KMS-11 (cell line): Measurements from ENCODE around the gene ASPG.

ENCODE experiments used
- H2AFZ ChIP-seq: fragments of 200-600 bp; sonication (generic); 2 replicates; pipeline ENCODE4 v1.6.1; 2016; ENCODE audit warnings: antibody characterized with exemption, mixed run types, low read depth
- H3K27ac ChIP-seq: fragments of 200-600 bp; sonication (generic); 2 replicates; pipeline ENCODE4 v1.6.1; 2016; ENCODE audit warnings: mild to moderate bottlenecking, mixed run types
- H3K27me3 ChIP-seq: fragments of 200-600 bp; sonication (generic); 2 replicates; pipeline ENCODE4 v1.6.1; 2017; ENCODE audit warnings: mild to moderate bottlenecking, low read depth, mixed run types, moderate library complexity; ENCODE audit not compliant: insufficient read depth
- H3K36me3 ChIP-seq: fragments of 200-600 bp; sonication (generic); 2 replicates; pipeline ENCODE4 v1.6.1; 2017; ENCODE audit warnings: mild to moderate bottlenecking, mixed run types; ENCODE audit not compliant: insufficient read depth
- H3K4me1 ChIP-seq: fragments of 200-600 bp; sonication (generic); 2 replicates; pipeline ENCODE4 v1.6.1; 2016; ENCODE audit warnings: mild to moderate bottlenecking, low read depth, mixed run types; ENCODE audit not compliant: poor library complexity, severe bottlenecking
- H3K4me2 ChIP-seq: fragments of 200-600 bp; sonication (generic); 2 replicates; pipeline ENCODE4 v1.7.0; 2016; ENCODE audit warnings: mild to moderate bottlenecking, mixed run types
- H3K4me3 ChIP-seq: fragments of 200-600 bp; sonication (generic); IDR thresholded peaks from 2 replicates; pipeline ENCODE4 v1.6.1; 2017; ENCODE audit warnings: low read depth, low read length, mixed read lengths; ENCODE audit not compliant: insufficient read depth
- H3K79me2 ChIP-seq: fragments of 200-600 bp; sonication (generic); 2 replicates; pipeline ENCODE4 v1.6.1; 2016; ENCODE audit warnings: low read depth, mixed run types; ENCODE audit not compliant: insufficient read depth
- H3K9ac ChIP-seq: fragments of 200-600 bp; sonication (generic); 2 replicates; pipeline ENCODE4 v1.6.1; 2016; ENCODE audit warnings: mild to moderate bottlenecking, mixed run types
- H4K20me1 ChIP-seq: fragments of 200-600 bp; sonication (generic); 2 replicates; pipeline ENCODE4 v1.6.1; 2016; ENCODE audit warnings: mild to moderate bottlenecking, mixed run types; ENCODE audit not compliant: insufficient read depth
- CTCF ChIP-seq: fragments of 200-600 bp; sonication (generic); conservative IDR thresholded peaks from 2 replicates; pipeline ENCODE4 v1.6.1; 2017; ENCODE audit warnings: low read depth, mild to moderate bottlenecking, antibody characterized with exemption, low read length, moderate library complexity, mixed read lengths

The ASPG gene

GRCh38 chr14:104091927-104092771 is 6.6 kb downstream of the ASPG start:
- no peak overlapping the region for H3K4me3 ChIP-seq

GRCh38 chr14:104092931-104093365 is 7.4 kb downstream of the ASPG start:
- H3K27ac ChIP-seq = no peak overlapping the region
- H3K4me2 ChIP-seq = no peak overlapping the region
- no peak overlapping the region for H3K9ac ChIP-seq
- H3K4me3 ChIP-seq = no peak overlapping the region
- H2AFZ ChIP-seq = no peak overlapping the region
- H3K36me3 ChIP-seq = no peaks in the 10 kb centered on the region
- no peaks in the 10 kb centered on the region for H3K4me1 ChIP-seq
- peaks cover 10% of the 10 kb centered on the region; the same call in 1 of the 2 replicates for H3K27me3 ChIP-seq
- no peaks in the 10 kb centered on the region for H3K79me2 ChIP-seq
- no peak for TF ChIP-seq CTCF
- no peaks in the 10 kb centered on the region for H4K20me1 ChIP-seq

More at GRCh38 chr14:104091927-104092771, 6.6 kb downstream of the ASPG start:
- Histone ChIP-seq H2AFZ (no peak overlapping the region), H3K4me1 (no peaks in the 10 kb centered on the region), H3K79me2 (no peaks in the 10 kb centered on the region), H3K9ac (no peak overlapping the region), H3K36me3 (no peaks in the 10 kb centered on the region), H3K4me2 (no peak overlapping the region), H3K27me3 (peaks cover 8% of the 10 kb centered on the region; the same call in 1 of the 2 replicates), H4K20me1 (no peaks in the 10 kb centered on the region), H3K27ac (no peak overlapping the region)
- TF ChIP-seq CTCF = no peak

GRCh38 chr14:104093366-104094055 is 8.0 kb downstream of the ASPG start:
- no peak for TF ChIP-seq CTCF
- no peak overlapping the region for H2AFZ ChIP-seq
- no peaks in the 10 kb centered on the region for H3K36me3 ChIP-seq
- H3K27me3 ChIP-seq = peaks cover 10% of the 10 kb centered on the region; the same call in 1 of the 2 replicates
- H3K27ac ChIP-seq = no peak overlapping the region
- H3K4me1 ChIP-seq = no peaks in the 10 kb centered on the region
- no peak overlapping the region for H3K4me2 ChIP-seq
- H3K79me2 ChIP-seq = no peaks in the 10 kb centered on the region
- H3K4me3 ChIP-seq = no peak overlapping the region
- no peak overlapping the region for H3K9ac ChIP-seq
- no peaks in the 10 kb centered on the region for H4K20me1 ChIP-seq

- Histone ChIP-seq H3K4me3 (no peak overlapping the region), H3K79me2 (no peaks in the 10 kb centered on the region), H3K27ac (no peak overlapping the region), H3K36me3 (no peaks in the 10 kb centered on the region), H3K9ac (no peak overlapping the region), H4K20me1 (no peaks in the 10 kb centered on the region), H3K4me1 (no peaks in the 10 kb centered on the region), H2AFZ (no peak overlapping the region), H3K27me3 (peaks cover 10% of the 10 kb centered on the region; the same call in 1 of the 2 replicates), H3K4me2 (no peak overlapping the region)
- TF ChIP-seq CTCF = no peak
These were observed 8.7 kb downstream of the ASPG start for GRCh38 chr14:104094056-104094708.
